Right lobe of liver (tissue), 6 donors: ENCODE measurements around the gene CRIM1. TPM values are rescaled to one million over a fixed set of nuclear protein-coding genes. Genes with fewer than 3 reads are reported as not detected.
A peak's percentile ranks its signal among the peaks of the same experiment; 100 is the strongest.

Experiments
- ATAC-seq, 4 donors: fragments of 200-7000 bp; cut with Tn5 transposase; one replicate each; pipeline ENCODE4 v1.9.1; 2020; ENCODE audit warnings: mild to moderate bottlenecking in 4 of 4, moderate library complexity in 4 of 4
- DNase-seq, 3 donors: peaks; one replicate each; pipeline ENCODE4 v3.0.0-alpha.2; 2020
- H3K27ac ChIP-seq, 3 donors: fragments of 200-600 bp; one replicate each; pipeline ENCODE4 v1.8.0; 2022
- H3K27me3 ChIP-seq, 2 donors: fragments of 200-600 bp; one replicate each; pipeline ENCODE4 v1.8.0; 2022
- H3K36me3 ChIP-seq, 4 donors: fragments of 200-600 bp; sonication (generic) in 1 of 4; one replicate each; pipeline versions ENCODE4 v1.5.1 to v1.8.0; 2017 to 2022; ENCODE audit warnings: control low read depth in 1 of 4
- H3K4me1 ChIP-seq, 4 donors: fragments of 200-600 bp; sonication (generic) in 1 of 4; one replicate each; pipeline versions ENCODE4 v1.5.1 to v1.8.0; 2017 to 2022; ENCODE audit warnings: control low read depth in 1 of 4
- H3K4me3 ChIP-seq, 3 donors: fragments of 200-600 bp; one replicate each; pipeline ENCODE4 v1.8.0; 2022
- H3K9me3 ChIP-seq, 4 donors: fragments of 200-600 bp; sonication (generic) in 1 of 4; one replicate each; pipeline versions ENCODE4 v1.5.1 to v1.8.0; 2017 to 2022; ENCODE audit warnings: control low read depth in 1 of 4
- POLR2A ChIP-seq: fragments of 450-650 bp; IDR thresholded peaks from one replicate; pipeline ENCODE4 v1.6.1; 2017; ENCODE audit warnings: antibody characterized with exemption, mild to moderate bottlenecking
- WGBS: methylation state at CpG from one replicate; pipeline ENCODE4 v1.1.6; 2018; ENCODE audit warnings: low coverage, low lambda C conversion rate; ENCODE audit not compliant: insufficient coverage; ENCODE audit errors: missing lambda C conversion rate; 5-methylcytosine and 5-hydroxymethylcytosine counted together
- intact Hi-C, 2 donors: fragments of 100-400 bp; cut with DNase I; formaldehyde crosslinking; loops; one replicate each; pipeline versions ENCODE4 v1.11.2 to v1.14.1; 2022
- total RNA-seq, 6 experiments: library from RNA; depleted of rRNA in 2 of 6; stranded (reverse); fragments of >200 nt in 2 of 6; fragmentation: NEBNext Ultra II Directional in 3 of 6; extraction: Animal tissue kit (Norgen Biotek cat#: 25700) in 3 of 6; gene quantifications; one replicate each; pipeline versions ENCODE4 v1.1.0 to v1.2.4, GENCODE V29; 2016 to 2023
- TF ChIP-seq, protein P1 (sequence below), 4 donors: fragments of 200-600 bp in 3 of 4; fragments of 450-650 bp in 1 of 4; IDR thresholded peaks; one replicate each; pipeline versions ENCODE4 v1.5.1 to v1.8.0; 2016 to 2022; ENCODE audit warnings: antibody characterized with exemption in 4 of 4, mild to moderate bottlenecking in 2 of 4
- donor health status: DM: no; HTN: yes; CAD: no.
- donor health status: DM: no; HTN: no; CAD: no.
- donor health status: DM: no; HTN: no; CAD: no.
- donor health status: DM: no; HTN: yes; CAD: no.
- donor health status: DM: no; HTN: yes; CAD: no.

CRIM1 gene
- total RNA-seq, 6 experiments from 2014 or later, result 4.2 to 30.5 (median 16.7) TPM

DNA sequence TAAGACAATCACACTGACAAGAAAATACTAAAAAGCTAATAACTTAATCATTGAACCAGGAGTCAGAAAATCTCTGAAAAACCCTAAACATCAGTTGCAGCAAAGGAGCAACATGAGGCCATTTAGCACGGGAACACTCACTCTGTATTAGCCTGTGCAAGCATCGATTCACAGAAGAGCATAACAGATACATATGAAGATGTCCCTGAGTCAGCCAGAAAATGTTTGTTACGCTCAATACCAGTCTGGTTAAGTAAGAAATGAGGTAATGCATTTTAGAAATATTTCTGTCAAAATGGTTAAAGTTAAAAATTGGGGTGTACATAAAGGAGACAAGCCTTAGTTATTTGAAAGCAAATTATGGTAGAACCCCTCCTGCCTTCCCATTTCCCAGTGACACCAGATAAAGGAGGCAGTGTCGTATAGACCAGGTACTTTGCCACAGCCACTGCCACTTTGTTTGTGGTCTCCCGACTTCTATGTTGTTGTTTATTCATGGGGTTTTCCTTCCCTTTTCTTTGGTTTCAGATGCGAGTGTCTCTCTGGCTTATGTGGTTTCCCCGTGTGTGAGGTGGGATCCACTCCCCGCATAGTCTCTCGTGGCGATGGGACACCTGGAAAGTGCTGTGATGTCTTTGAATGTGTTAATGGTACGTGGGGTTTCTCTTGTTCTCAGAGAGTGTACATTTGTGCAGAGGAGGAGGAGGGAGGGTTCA is 108.6 kb downstream of the CRIM1 start:
- DNase-seq, result no peak
- intact Hi-C loops, result no loop called here
- no peak for ATAC-seq
- WGBS, result 64% methylated on average over 11 of the region's 11 CpGs
- H3K4me1 ChIP-seq, result no peaks in the 10 kb centered on the region
- H3K27me3 ChIP-seq, result no peaks in the 10 kb centered on the region
- TF ChIP-seq POLR2A, result no peak
- TF ChIP-seq, protein P1, sequence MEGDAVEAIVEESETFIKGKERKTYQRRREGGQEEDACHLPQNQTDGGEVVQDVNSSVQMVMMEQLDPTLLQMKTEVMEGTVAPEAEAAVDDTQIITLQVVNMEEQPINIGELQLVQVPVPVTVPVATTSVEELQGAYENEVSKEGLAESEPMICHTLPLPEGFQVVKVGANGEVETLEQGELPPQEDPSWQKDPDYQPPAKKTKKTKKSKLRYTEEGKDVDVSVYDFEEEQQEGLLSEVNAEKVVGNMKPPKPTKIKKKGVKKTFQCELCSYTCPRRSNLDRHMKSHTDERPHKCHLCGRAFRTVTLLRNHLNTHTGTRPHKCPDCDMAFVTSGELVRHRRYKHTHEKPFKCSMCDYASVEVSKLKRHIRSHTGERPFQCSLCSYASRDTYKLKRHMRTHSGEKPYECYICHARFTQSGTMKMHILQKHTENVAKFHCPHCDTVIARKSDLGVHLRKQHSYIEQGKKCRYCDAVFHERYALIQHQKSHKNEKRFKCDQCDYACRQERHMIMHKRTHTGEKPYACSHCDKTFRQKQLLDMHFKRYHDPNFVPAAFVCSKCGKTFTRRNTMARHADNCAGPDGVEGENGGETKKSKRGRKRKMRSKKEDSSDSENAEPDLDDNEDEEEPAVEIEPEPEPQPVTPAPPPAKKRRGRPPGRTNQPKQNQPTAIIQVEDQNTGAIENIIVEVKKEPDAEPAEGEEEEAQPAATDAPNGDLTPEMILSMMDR (IDR thresholded peaks at IDR 0.05), result no peak
- peaks cover 0 to 1% (median 0%) of the 10 kb centered on the region in 4 donors for H3K36me3 ChIP-seq
- no peaks in the 10 kb centered on the region for H3K9me3 ChIP-seq
- no peak overlapping the region for H3K27ac ChIP-seq
- no peak overlapping the region for H3K4me3 ChIP-seq

DNA sequence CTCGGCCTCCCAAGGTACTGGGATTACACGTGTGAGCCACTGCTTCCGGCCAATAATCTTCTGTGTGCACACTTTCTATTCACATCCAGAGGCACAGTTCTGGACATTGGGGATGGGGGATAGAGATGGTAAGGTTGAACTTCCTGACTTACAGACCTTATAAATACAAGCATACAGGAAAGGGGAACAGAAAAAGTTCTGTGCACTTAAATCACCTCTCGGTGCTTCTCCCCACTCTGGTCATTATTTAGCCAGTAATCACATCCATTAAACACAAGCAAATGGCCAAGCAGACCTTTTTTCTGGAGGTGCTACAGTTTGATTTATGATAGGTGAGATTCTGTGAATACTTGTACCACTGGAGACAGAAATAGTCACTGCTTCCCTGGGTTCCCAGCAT is 110.6 kb downstream of the CRIM1 start:
- Histone ChIP-seq H3K36me3 (peaks cover 0 to 1% (median 0%) of the 10 kb centered on the region in 4 donors), H3K4me3 (no peak overlapping the region), H3K27me3 (no peaks in the 10 kb centered on the region), H3K4me1 (no peaks in the 10 kb centered on the region), H3K9me3 (no peaks in the 10 kb centered on the region), H3K27ac (no peak overlapping the region)
- ATAC-seq, result no peak
- DNase-seq, result no peak
- TF ChIP-seq, protein P1 (IDR thresholded peaks at IDR 0.05), result no peak
- TF ChIP-seq POLR2A, result no peak
- intact Hi-C loops, result no loop called here
- 73% methylated on average over 4 of the region's 4 CpGs for WGBS

DNA sequence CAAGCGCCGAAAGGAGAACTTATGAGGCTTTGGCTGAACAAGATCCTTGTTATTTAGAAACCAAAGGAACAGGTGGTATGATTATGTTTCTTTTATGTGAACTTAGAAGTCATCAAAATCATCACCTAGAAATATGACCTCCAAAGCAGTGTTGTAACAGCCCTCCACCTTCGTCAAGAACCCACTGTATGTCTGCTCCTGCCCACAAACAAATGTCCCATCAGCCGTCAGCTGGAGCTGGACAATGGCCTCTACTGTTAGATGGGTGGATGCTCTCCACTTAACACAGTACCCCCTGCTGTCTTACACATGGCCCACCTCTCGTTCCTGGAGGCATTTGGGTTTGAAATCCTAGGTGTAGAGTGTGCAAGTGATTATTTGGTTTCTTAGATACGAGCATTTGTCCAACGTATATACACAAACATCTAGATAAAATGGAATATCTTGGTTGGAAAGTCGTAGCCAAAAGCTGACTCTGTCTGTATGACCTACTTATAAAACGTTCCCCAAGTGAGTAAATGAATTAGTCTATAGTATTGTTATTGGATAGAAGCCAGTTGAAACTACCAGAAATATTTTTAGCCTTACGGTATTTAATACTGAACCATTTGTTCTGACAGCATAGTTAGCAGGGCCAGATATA is 113.0 kb downstream of the CRIM1 start:
- DNase-seq, result no peak
- no peak for ATAC-seq
- intact Hi-C loops, result no loop called here
- Histone ChIP-seq H3K4me3 (no peak overlapping the region), H3K36me3 (peaks cover 0 to 1% (median 0%) of the 10 kb centered on the region in 4 donors), H3K27me3 (no peaks in the 10 kb centered on the region), H3K27ac (no peak overlapping the region), H3K4me1 (no peaks in the 10 kb centered on the region), H3K9me3 (no peaks in the 10 kb centered on the region)
- WGBS, result 67% methylated on average over 10 of the region's 10 CpGs
- TF ChIP-seq, protein P1 (IDR thresholded peaks at IDR 0.05), result no peak
- no peak for TF ChIP-seq POLR2A

DNA sequence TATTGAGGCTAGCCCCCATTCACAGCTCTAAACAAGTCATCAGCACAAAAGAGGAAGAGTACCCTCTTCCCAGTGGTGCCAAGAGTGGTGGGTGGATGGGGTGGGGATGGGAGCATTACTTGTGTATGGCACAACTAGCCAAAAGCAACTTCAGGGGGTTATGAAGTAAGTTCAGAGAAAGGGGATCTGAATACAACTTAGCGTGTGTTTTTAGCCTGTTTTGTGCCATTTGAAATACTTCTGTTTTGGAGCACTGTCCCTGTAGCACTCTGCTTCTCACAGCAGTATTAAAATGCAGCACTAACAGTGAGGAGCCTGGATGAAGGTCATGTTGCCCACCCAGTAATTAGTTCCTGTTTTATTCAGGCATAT is 113.5 kb downstream of the CRIM1 start:
- Histone ChIP-seq H3K27ac (no peak overlapping the region), H3K4me1 (no peaks in the 10 kb centered on the region), H3K4me3 (no peak overlapping the region), H3K36me3 (peaks cover 0 to 1% (median 0%) of the 10 kb centered on the region in 4 donors), H3K27me3 (no peaks in the 10 kb centered on the region), H3K9me3 (no peaks in the 10 kb centered on the region)
- 67% methylated on average over 1 of the region's 1 CpG for WGBS
- intact Hi-C loops, result no loop called here
- ATAC-seq (peak in 3 of 4 donors; percentile 19 to 46 (median 45)), DNase-seq (no peak)
- TF ChIP-seq, protein P1 (IDR thresholded peaks at IDR 0.05), result no peak
- no peak for TF ChIP-seq POLR2A
